Measurements from ENCODE around the gene GPR6.

DNA sequence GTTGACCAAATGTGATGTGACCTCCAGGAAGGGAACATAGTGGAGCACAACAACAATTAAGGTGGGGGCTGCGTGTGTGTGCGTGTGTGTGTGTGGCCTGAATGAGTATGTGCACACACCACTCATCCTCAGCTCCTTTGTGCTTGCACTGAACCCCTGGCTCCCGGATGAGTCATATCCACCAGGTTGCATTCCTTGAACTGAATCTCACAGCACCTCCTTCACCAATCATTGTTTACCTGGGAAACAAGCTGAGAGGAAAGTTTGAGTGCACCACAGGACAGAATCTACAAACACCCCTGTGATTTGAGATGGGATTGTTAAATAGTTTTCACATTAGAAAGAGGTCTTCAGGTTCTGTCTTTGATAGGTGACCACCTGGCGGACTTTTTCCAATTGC, 33.7 kb upstream of the GPR6 start:
- TF ChIP-seq, protein P1, sequence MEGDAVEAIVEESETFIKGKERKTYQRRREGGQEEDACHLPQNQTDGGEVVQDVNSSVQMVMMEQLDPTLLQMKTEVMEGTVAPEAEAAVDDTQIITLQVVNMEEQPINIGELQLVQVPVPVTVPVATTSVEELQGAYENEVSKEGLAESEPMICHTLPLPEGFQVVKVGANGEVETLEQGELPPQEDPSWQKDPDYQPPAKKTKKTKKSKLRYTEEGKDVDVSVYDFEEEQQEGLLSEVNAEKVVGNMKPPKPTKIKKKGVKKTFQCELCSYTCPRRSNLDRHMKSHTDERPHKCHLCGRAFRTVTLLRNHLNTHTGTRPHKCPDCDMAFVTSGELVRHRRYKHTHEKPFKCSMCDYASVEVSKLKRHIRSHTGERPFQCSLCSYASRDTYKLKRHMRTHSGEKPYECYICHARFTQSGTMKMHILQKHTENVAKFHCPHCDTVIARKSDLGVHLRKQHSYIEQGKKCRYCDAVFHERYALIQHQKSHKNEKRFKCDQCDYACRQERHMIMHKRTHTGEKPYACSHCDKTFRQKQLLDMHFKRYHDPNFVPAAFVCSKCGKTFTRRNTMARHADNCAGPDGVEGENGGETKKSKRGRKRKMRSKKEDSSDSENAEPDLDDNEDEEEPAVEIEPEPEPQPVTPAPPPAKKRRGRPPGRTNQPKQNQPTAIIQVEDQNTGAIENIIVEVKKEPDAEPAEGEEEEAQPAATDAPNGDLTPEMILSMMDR (IDR thresholded peaks at IDR 0.05) = no peak
- TF ChIP-seq EZH2 (IDR thresholded peaks at IDR 0.05; ENCODE audit: borderline replicate concordance, insufficient read depth, low read depth, low read length, poor library complexity, severe bottlenecking) = no peak
